ENCODE results near the gene CREG1. TPM values are rescaled to one million over a fixed set of nuclear protein-coding genes. Genes with fewer than 3 reads are reported as not detected.

CREG1 gene
- total RNA-seq, 2 experiments from 2014 or later, result 13.5 to 14.6 TPM

GRCh38 chr1:167528057-167528728 is 25.4 kb downstream of the CREG1 start:
- H3K4me3 Mint-ChIP-seq, result no peak overlapping the region
- CTCF ChIA-PET, result interaction anchor here (0.8 to 3.8 kb wide), 5 partner anchors 9 to 126 kb away, joined by 3 to 19 read pairs (median 4); no protein-coding TSS in a partner anchor
- no peak overlapping the region for H3K27ac Mint-ChIP-seq
- no peaks in the 10 kb centered on the region for H3K36me3 Mint-ChIP-seq
- POLR2A ChIA-PET, result interaction anchor here (2.3 kb wide), 1 partner anchor 10 kb away, joined by 10 read pairs; the partner anchor contains the start of gene CD247
- no peaks in the 10 kb centered on the region for H3K27me3 Mint-ChIP-seq
- intact Hi-C loops (cut with micrococcal nuclease), result no loop called here
- no peak for DNase-seq
- H3K4me1 Mint-ChIP-seq (ENCODE audit: low read depth), result no peaks in the 10 kb centered on the region
- H3K9me3 Mint-ChIP-seq, result no peaks in the 10 kb centered on the region

- Mint-ChIP-seq H3K9me3 (no peaks in the 10 kb centered on the region), H3K4me3 (no peak overlapping the region), H3K4me1 (ENCODE audit: low read depth) (no peaks in the 10 kb centered on the region), H3K27ac (no peak overlapping the region), H3K36me3 (no peaks in the 10 kb centered on the region), H3K27me3 (no peaks in the 10 kb centered on the region)
- intact Hi-C loops (cut with micrococcal nuclease), result no loop called here
- ChIA-PET CTCF (interaction anchor here (1.4 to 1.8 kb wide), 2 partner anchors 9 to 14 kb away, joined by 3 to 8 read pairs; partner anchors contain the start of gene CD247), POLR2A (interaction anchor here (2.3 kb wide), 1 partner anchor 9 kb away, joined by 10 read pairs; the partner anchor contains the start of gene CD247)
- no peak for DNase-seq
These were observed 26.7 kb downstream of the CREG1 start for GRCh38 chr1:167526667-167527383.

GRCh38 chr1:167524651-167525050 is 28.9 kb downstream of the CREG1 start:
- H3K4me3 Mint-ChIP-seq, result no peak overlapping the region
- H3K4me1 Mint-ChIP-seq (ENCODE audit: low read depth), result peaks cover 9% of the 10 kb centered on the region
- DNase-seq, result no peak
- intact Hi-C loops (cut with micrococcal nuclease), result no loop called here
- H3K27me3 Mint-ChIP-seq, result no peaks in the 10 kb centered on the region
- ChIA-PET CTCF (interaction anchor here (1.3 to 2.7 kb wide), 2 partner anchors 9 to 16 kb away, joined by 4 to 15 read pairs; no protein-coding TSS in a partner anchor), POLR2A (no interaction called here)
- no peaks in the 10 kb centered on the region for H3K9me3 Mint-ChIP-seq
- no peak overlapping the region for H3K27ac Mint-ChIP-seq
- H3K36me3 Mint-ChIP-seq, result no peaks in the 10 kb centered on the region

DNA sequence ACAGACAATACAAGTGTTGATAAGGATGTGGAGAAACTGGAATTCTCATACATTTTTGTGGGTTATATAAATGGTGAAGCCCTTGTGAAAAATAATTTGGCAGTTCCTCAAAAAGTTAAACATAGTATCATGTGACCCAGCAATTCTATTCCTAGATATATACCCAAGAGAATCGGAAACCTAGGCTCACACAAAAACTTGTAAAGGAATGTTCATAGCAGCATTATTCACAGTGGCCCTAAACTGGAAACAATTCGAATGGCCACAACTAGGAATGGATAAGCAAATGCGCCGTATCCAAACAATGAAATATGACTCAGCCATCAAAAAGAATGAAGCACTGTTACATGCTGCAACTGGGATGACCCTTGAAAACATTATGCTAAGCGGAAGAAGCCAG is 31.3 kb downstream of the CREG1 start:
- Mint-ChIP-seq H3K27me3 (no peaks in the 10 kb centered on the region), H3K9me3 (no peaks in the 10 kb centered on the region)
- CTCF ChIA-PET, result interaction anchor here (1.1 to 1.2 kb wide), 2 partner anchors 11 to 12 kb away, joined by 3 to 5 read pairs; no protein-coding TSS in a partner anchor

GRCh38 chr1:167520711-167521206 is 32.8 kb downstream of the CREG1 start:
- ChIA-PET CTCF (interaction anchor here (0.7 to 6.3 kb wide), 7 partner anchors 12 to 253 kb away, joined by 3 to 70 read pairs (median 5); no protein-coding TSS in a partner anchor), POLR2A (no interaction called here)
- H3K9me3 Mint-ChIP-seq, result no peaks in the 10 kb centered on the region
- DNase-seq, result no peak
- H3K27me3 Mint-ChIP-seq, result no peaks in the 10 kb centered on the region
- intact Hi-C loops (cut with micrococcal nuclease), result no loop called here
- H3K36me3 Mint-ChIP-seq, result peaks cover 17% of the 10 kb centered on the region
- peaks cover 19% of the 10 kb centered on the region for H3K4me1 Mint-ChIP-seq (ENCODE audit: low read depth)
- no peak overlapping the region for H3K4me3 Mint-ChIP-seq
- no peak overlapping the region for H3K27ac Mint-ChIP-seq

More for the DNA sequence above, 31.3 kb downstream of the CREG1 start:
- H3K36me3 Mint-ChIP-seq, result peaks cover 3% of the 10 kb centered on the region
- no peak overlapping the region for H3K27ac Mint-ChIP-seq
- H3K4me3 Mint-ChIP-seq, result no peak overlapping the region
- POLR2A ChIA-PET, result no interaction called here
- peaks cover 14% of the 10 kb centered on the region for H3K4me1 Mint-ChIP-seq (ENCODE audit: low read depth)
- intact Hi-C loops (cut with micrococcal nuclease), result no loop called here
- no peak for DNase-seq

DNA sequence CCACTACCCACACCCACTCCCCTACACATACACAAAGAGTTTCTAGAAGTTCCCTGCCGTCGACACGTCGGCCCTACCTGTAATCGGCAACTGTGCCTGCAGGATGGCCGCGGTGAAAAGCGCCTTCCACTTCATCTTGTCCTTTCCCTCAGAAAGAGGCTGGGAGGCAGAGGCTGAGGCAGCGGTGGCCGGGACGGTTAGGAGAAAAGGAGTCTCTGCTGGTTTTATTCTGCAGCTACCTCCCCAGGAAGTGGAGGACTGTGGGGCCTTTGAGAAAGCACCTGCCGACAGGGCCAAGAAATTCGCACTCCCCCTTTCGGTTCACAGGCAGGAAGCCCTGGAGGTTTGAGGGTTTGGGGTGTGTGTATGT is 35.2 kb downstream of the CREG1 start, which contains the start of gene CD247:
Gene CD247 (minus strand): TSS at position 199 of the 370 bp plus-strand sequence. CDS start 64 bp downstream, at position 135.
- peaks cover 33% of the 10 kb centered on the region for H3K4me1 Mint-ChIP-seq (ENCODE audit: low read depth)
- intact Hi-C loops (cut with micrococcal nuclease), result loop anchor here (1.0 to 5.0 kb wide), 3 partner anchors 35 to 251 kb away; partner anchors contain the start of gene CREG1

GRCh38 chr1:167517535-167518330 is 35.8 kb downstream of the CREG1 start:
- DNase-seq, result peak; percentile 96
- Mint-ChIP-seq H3K36me3 (peaks cover 31% of the 10 kb centered on the region), H3K27ac (peak overlapping the region; percentile 98), H3K4me1 (ENCODE audit: low read depth) (peaks cover 35% of the 10 kb centered on the region), H3K27me3 (no peaks in the 10 kb centered on the region), H3K4me3 (peak overlapping the region; percentile 88), H3K9me3 (no peaks in the 10 kb centered on the region)
- ChIA-PET POLR2A (interaction anchor here (0.5 to 5.8 kb wide), 20 partner anchors 10 to 664 kb away, joined by 3 to 115 read pairs (median 5); partner anchors contain the start of genes CREG1 and POU2F1), CTCF (interaction anchor here (0.6 to 6.7 kb wide), 23 partner anchors 9 to 297 kb away, joined by 3 to 70 read pairs (median 5); partner anchors contain the start of gene POU2F1)
- intact Hi-C loops (cut with micrococcal nuclease), result loop anchor here (1.0 to 5.0 kb wide), 6 partner anchors 17 to 297 kb away; partner anchors contain the start of genes CREG1 and POU2F1

More for the DNA sequence above, 35.2 kb downstream of the CREG1 start, which contains the start of gene CD247:
- POLR2A ChIA-PET, result interaction anchor here (0.9 to 5.8 kb wide), 14 partner anchors 10 to 298 kb away, joined by 3 to 115 read pairs (median 8); partner anchors contain the start of genes CREG1 and POU2F1
- CTCF ChIA-PET, result interaction anchor here (0.6 to 6.7 kb wide), 18 partner anchors 9 to 298 kb away, joined by 3 to 70 read pairs (median 4); partner anchors contain the start of gene POU2F1
- DNase-seq, result peak; percentile 82
- H3K36me3 Mint-ChIP-seq, result peaks cover 31% of the 10 kb centered on the region
- peak within 1 kb of the TSS; percentile 88 for H3K4me3 Mint-ChIP-seq
- peak within 1 kb of the TSS; percentile 98 for H3K27ac Mint-ChIP-seq
- H3K9me3 Mint-ChIP-seq, result no peaks in the 10 kb centered on the region
- no peaks in the 10 kb centered on the region for H3K27me3 Mint-ChIP-seq

DNA sequence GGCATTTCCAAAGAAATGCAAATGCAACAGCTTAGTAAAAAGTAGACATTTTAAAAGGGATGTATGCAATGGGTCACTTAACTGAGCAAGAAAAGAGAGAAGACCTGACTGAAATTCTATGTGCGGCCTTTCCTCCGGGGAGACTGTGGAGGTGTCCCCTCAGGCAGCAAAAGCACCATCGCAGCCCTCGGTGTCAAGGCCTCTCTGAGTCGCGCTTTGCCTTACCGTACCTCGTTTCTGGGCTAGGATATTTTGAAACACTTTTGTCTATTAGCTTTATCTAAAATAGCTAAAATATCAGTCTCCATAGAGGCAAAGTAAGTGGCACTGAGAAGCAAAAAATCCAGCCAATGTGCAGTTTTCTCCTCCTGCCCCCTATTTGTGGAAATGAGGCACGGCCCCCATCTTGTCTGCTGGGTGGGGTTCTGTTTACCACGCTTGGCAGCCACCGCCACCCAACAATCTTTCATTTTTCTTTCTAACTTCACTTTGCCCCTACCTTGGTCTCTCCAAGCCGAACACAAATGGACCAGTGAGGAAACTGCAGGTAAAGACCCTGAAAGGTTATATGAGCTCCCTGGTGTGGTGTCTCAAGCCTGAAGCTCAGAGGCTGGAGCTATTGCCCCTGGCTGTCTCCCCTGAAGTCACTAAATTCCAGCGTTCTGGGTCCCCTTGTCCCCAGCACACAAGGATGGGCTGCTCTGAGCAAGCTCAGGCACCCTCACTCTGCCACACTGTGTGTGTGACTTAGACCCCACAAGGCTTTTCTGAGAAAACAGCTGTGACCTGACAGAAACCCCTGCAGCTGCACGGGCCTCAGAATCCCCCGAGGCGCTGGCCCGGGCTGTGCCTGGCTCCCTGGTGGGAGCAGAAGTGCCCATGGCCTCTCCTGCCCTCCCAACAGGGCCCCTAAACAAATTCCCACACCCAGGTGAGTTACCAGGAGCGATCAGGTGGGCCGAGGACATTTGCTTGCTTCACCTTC is 36.9 kb downstream of the CREG1 start:
- DNase-seq, result no peak
- peaks cover 46% of the 10 kb centered on the region for H3K4me1 Mint-ChIP-seq (ENCODE audit: low read depth)
- ChIA-PET CTCF (interaction anchor here (0.9 to 6.7 kb wide), 15 partner anchors 9 to 296 kb away, joined by 3 to 70 read pairs (median 5); partner anchors contain the start of gene POU2F1), POLR2A (interaction anchor here (0.5 to 5.8 kb wide), 19 partner anchors 9 to 665 kb away, joined by 3 to 115 read pairs (median 5); partner anchors contain the start of genes CREG1 and POU2F1)
- intact Hi-C loops (cut with micrococcal nuclease), result loop anchor here (1.0 to 5.0 kb wide), 6 partner anchors 16 to 296 kb away; partner anchors contain the start of gene POU2F1
- H3K27ac Mint-ChIP-seq, result peak overlapping the region; percentile 98
- peak overlapping the region; percentile 88 for H3K4me3 Mint-ChIP-seq
- H3K27me3 Mint-ChIP-seq, result no peaks in the 10 kb centered on the region
- peaks cover 41% of the 10 kb centered on the region for H3K36me3 Mint-ChIP-seq
- H3K9me3 Mint-ChIP-seq, result no peaks in the 10 kb centered on the region

GRCh38 chr1:167515893-167516321 is 37.7 kb downstream of the CREG1 start:
- no peak for DNase-seq
- Mint-ChIP-seq H3K27me3 (no peaks in the 10 kb centered on the region), H3K4me1 (ENCODE audit: low read depth) (peaks cover 51% of the 10 kb centered on the region), H3K9me3 (no peaks in the 10 kb centered on the region), H3K27ac (peak overlapping the region; percentile 98), H3K36me3 (peaks cover 44% of the 10 kb centered on the region), H3K4me3 (peak overlapping the region; percentile 88)
- intact Hi-C loops (cut with micrococcal nuclease), result loop anchor here (1.0 to 5.0 kb wide), 3 partner anchors 34 to 249 kb away; no protein-coding TSS in a partner anchor
- CTCF ChIA-PET, result interaction anchor here (0.9 to 6.7 kb wide), 9 partner anchors 8 to 75 kb away, joined by 3 to 70 read pairs (median 7); no protein-coding TSS in a partner anchor
- POLR2A ChIA-PET, result interaction anchor here (0.7 to 5.8 kb wide), 14 partner anchors 8 to 295 kb away, joined by 3 to 115 read pairs (median 6); partner anchors contain the start of genes CREG1 and POU2F1

All from activated CD4-positive, alpha-beta memory T cell treated with anti-CD3 and anti-CD28 coated beads for 36 hours (primary cell).